Measurements from ENCODE around the gene FOXA1. TPM values are rescaled to one million over a fixed set of nuclear protein-coding genes. Genes with fewer than 3 reads are reported as not detected.

FOXA1 gene
- not detected in 2 replicates for total RNA-seq (2014; rRNA removed; shearing (Covaris generic))

- in situ Hi-C loops (cut with HindIII; ENCODE audit: low sequenced_read_pairs): no loop called here
Measured at GRCh38 chr14:37594971-37595808, at the start of gene FOXA1, which contains the start of gene TTC6. TSS of gene FOXA1 (minus strand) at chr14:37595249. CDS start at chr14:37594972, 277 bp downstream. TSS of gene TTC6 (plus strand) at chr14:37595629. CDS start at chr14:37622065, 26,436 bp downstream.

DNA sequence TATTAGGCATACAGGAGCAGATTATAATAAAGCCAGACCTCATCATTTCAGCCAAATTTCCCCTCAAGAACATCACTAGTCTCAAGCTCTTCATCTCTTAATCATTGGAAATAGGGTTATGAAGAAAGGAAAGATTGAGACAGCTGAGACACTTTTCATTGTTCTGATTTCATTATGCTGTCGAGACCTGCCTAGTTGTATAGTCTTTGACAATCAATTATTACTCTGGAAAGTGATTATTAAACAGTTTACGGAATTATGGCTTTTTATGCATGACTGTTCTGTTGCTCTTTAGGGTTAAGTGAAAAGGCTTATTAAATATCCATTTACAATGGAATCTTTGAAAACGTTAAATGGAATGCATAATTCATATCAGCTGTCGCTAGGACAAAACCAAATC, 48.7 kb upstream of the FOXA1 start:
- DNase-seq (ENCODE audit: low spot score): no peak
- in situ Hi-C loops (cut with HindIII; ENCODE audit: low sequenced_read_pairs): no loop called here

More at GRCh38 chr14:37594971-37595808, at the start of gene FOXA1, which contains the start of gene TTC6:
- DNase-seq (ENCODE audit: low spot score): no peak

DNA sequence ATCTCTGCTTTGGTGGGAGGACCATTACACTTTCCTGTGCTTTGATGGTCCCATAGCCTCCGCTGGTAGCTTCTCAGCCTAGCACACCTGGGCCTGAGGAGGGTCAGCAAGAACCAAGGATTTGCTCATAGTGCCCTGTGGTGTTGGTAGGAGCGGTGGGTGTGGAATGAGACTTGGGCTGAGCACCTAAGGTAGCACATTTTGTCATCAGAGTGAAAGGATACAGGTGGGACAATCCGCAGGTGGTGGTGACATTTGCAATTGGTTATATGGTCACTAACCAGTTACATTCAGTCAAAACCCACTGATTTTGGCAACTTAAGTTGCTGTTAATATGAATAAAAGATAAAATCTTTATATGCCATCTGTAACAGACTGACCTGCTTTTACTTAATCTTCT, 47.1 kb upstream of the FOXA1 start:
- no peak for DNase-seq (ENCODE audit: low spot score)
- in situ Hi-C loops (cut with HindIII; ENCODE audit: low sequenced_read_pairs): no loop called here

DNA sequence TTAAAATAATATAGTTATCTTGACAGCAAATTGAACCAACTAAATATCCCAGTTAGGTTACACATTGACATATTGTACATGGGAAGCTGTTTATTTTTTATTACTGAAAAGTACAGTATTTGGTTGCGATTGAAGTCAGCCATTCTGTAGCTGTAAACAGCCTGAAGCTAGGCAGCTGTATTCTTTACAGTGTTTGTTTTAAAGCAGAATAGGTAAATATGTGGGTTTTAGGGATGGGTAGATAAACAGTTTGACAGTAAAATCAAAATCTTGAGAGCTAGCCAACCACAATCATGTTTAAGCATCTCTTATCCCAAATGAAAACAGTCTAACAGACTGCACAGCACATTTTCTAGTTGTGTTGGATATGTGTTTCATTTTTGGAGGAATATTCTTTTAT, 46.1 kb upstream of the FOXA1 start:
- DNase-seq (ENCODE audit: low spot score): no peak
- in situ Hi-C loops (cut with HindIII; ENCODE audit: low sequenced_read_pairs): no loop called here

- in situ Hi-C loops (cut with HindIII; ENCODE audit: low sequenced_read_pairs): no loop called here
- DNase-seq (ENCODE audit: low spot score): no peak
Measured at GRCh38 chr14:37638599-37638998, 43.5 kb upstream of the FOXA1 start.

- in situ Hi-C loops (cut with HindIII; ENCODE audit: low sequenced_read_pairs): no loop called here
- no peak for DNase-seq (ENCODE audit: low spot score)
Measured at GRCh38 chr14:37637341-37637740, 42.3 kb upstream of the FOXA1 start.

DNA sequence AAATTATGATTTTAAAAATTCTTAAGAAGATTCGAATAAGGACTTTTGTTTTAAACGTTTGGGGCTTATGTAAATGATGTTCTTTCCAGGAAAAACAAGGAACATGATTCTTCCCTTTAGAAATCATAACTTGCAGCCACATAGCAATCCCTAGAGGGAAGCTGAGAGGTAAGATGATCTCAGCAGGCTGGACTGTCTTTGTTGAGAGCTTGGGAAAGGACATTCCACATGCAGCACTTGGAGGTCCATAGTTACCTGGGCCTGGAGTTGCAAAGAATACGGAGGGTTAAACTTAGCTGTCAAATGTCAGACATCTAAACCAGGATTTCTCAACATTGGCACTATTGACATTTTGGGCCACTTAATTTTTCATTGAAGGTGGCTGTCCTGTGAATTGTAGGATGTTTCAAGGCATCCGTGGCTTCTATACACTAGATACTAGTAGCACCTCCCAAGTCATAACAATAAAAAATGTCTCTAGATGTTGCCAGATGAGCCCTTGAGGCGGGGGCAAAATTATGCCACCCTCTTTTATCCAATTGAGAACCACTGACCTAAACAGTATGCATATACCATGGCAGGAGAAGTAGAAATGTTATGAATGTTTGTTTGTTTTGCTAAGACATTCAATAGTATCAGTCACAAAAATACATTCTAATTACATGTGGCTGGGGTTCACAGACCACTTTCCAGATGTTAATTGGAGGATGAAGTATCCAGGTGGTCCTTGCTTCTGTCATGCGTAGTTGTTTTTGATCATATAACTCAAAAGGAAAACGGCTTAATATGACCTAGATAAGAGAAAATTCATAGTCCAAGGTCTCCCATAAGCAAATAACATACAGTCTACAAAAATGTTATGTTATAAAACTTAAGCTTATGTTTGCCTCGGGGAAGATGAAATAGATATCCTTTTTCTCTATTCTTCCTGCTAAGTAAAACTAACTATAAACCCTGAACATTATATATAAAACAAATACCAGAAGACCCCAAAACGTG, 30.8 kb upstream of the FOXA1 start:
- in situ Hi-C loops (cut with HindIII; ENCODE audit: low sequenced_read_pairs): no loop called here
- no peak for DNase-seq (ENCODE audit: low spot score)

DNA sequence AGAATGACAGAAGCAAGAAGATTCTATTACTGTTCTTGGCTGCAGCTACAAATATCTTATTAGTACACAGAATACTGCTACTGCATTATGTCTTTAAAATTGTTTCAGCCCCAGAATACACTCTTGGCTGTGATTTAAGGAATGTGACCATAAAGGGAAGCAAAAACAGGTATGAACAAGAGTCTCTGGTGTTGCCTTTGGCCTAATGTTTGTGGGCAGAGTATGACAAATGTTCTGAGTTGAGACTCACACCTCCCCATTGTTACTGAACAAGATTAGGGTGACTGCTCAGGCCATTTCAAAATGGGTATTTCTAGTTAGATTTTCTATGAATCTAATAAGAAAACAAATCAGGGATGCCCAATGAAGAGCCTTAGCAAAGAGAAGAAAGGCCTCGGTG, 28.9 kb upstream of the FOXA1 start:
- in situ Hi-C loops (cut with HindIII; ENCODE audit: low sequenced_read_pairs): no loop called here

GRCh38 chr14:37623426-37623951, 28.4 kb upstream of the FOXA1 start:
- DNase-seq (ENCODE audit: low spot score): no peak
- in situ Hi-C loops (cut with HindIII; ENCODE audit: low sequenced_read_pairs): no loop called here

More for the DNA sequence above, 28.9 kb upstream of the FOXA1 start:
- DNase-seq (ENCODE audit: low spot score): no peak

- DNase-seq (ENCODE audit: low spot score): no peak
- in situ Hi-C loops (cut with HindIII; ENCODE audit: low sequenced_read_pairs): no loop called here
Measured at GRCh38 chr14:37622231-37622923, 27.3 kb upstream of the FOXA1 start.

GRCh38 chr14:37620856-37621255, 25.8 kb upstream of the FOXA1 start:
- DNase-seq (ENCODE audit: low spot score): no peak
- in situ Hi-C loops (cut with HindIII; ENCODE audit: low sequenced_read_pairs): no loop called here

DNA sequence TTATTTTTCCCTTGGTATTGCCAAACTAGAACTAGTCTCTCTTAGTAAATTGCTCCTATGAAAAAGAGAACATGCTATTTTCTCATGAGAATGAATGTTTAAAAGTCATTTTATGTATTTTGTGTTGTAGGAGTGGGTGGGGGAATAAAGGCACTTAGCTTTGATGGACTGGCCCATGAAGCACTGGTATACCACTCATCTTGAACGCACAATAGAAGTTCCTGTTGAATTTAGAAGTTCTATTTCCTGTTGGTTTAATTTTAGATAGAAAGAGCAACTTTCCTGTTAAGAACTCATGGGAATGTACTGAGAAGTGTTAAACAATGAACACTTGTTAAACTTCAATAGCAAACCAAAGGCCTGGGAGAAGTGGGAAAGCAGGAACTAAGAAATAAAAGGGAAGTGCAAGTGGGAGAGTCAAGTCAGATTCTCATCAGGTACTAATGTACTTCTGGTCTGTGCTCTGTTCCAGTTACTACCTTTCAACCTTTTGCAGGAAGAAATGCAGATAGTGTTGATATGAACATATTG, 23.5 kb upstream of the FOXA1 start:
- in situ Hi-C loops (cut with HindIII; ENCODE audit: low sequenced_read_pairs): no loop called here
- DNase-seq (ENCODE audit: low spot score): no peak

DNA sequence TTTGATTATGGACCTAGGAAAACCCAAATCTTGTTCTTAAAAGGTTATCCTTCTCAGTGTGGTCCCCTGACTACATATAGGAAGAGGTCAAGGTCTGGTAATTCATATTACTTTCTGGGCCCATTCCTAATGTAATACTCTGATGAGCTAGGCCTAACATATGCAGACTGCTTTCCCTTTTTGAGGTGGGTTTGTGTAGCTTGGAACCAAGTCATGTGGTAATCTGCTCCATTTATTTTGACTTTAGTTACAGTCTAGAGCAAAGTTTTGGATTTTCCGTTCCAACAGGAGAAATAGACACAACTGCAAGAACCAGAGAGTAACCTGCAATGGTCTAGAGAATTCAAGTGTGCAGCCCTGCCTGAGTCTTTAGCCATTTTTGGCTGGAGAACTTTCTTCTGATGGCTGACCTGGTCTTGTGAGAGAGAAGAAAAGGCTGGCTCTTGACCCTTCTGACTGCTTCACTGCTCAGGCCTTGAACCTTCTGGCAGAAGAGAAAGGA, 22.9 kb upstream of the FOXA1 start:
- in situ Hi-C loops (cut with HindIII; ENCODE audit: low sequenced_read_pairs): no loop called here
- DNase-seq (ENCODE audit: low spot score): no peak

DNA sequence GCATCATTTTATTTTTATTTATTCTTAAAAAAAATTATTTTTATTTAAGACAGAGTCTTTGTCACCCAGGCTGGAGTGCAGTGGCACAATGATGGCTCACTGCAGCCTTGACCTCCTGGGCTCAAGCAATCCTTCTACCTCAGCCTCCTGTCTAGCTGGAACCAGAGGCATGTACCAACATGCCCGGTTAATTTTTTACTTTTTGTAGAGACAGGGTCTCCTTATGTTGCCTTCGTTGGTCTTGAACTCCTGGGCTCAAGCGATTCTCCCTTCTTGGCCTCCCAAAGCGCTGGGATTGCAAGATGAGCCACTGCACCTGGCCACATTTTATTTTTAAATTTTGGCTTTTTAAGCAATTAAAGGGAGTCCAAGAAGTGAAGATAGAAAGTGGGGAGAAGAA, 21.8 kb upstream of the FOXA1 start:
- DNase-seq (ENCODE audit: low spot score): no peak
- in situ Hi-C loops (cut with HindIII; ENCODE audit: low sequenced_read_pairs): no loop called here

DNA sequence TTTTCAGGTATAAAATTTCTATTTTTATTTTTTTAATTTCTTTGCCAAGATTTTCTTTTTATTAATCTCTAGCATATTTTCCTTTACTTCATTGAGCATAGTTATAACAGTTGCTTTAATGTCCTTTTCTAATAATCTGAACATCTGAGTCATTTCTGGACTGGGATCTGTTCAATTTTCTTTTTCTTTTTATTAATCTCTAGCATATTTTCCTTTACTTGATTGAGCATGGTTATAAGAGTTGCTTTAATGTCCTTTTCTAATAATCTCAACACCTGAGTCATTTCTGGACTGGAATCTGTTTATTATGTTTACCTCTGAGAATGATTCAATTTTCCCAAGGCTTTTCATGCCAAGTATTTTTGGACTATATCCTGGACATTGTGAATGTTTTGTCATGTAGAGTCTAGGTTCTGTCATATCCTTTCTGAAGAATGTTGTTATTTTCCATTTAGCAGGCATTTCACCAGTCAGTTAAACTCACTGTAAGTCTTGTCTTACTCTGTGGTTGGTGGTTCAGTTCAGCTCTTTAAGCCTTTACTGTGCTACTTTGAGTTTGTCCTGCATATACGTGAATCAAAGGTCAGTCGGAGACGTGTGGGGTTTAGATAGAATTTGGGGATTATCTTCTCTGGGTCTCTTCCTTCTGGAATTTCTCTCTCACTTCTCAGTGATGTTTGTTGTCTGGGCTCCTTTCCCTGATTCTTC, 20.7 kb upstream of the FOXA1 start:
- in situ Hi-C loops (cut with HindIII; ENCODE audit: low sequenced_read_pairs): no loop called here
- no peak for DNase-seq (ENCODE audit: low spot score)

DNA sequence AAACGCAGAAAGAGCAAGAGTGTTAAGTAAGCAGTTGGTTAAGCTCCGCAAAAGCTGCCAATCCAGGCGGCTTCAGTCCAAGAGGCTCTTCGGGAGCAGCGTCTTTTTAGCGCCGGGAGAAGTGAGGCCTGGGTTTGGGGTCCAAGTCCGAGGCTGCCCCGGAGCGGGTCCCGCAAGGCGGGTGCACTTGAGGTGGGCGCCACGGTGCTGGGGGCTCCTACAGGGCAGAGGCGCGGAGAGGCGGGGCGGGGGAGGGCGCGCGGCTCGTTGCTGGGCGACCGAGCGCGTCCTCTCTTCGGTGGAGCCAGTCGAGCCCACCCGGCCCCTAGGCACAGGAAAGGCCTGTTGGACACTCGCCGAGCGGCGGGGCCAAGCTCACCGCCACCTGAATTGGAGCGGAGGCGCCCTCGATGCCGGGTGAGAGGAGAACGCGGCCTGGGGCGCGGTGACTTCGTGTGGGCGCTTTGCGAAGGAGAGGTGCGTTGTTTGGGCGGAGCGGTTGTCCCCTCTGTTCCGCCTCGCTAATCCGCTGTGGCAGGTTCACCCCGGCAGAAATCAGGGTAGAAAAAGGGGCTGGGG, 16.0 kb upstream of the FOXA1 start:
- in situ Hi-C loops (cut with HindIII; ENCODE audit: low sequenced_read_pairs): no loop called here
- DNase-seq (ENCODE audit: low spot score): no peak

DNA sequence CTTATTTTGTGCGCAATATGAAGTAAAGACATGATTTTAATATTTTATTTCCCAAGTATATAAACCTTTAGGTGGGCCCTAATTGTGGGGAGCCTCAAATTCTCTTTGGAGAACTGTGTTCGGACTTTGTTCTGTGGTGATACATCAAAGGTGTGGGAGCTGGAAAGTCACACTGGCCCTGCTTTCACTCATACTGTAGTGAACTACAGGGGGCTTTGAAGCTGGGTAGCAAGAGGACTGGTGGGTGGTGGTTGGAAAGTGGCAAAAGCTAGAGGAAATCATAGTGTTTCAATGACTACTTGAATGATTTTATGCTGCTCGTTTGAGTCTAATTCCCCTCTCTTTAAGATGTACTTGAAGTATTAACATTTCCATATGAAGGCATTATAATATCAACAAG, 13.6 kb upstream of the FOXA1 start:
- in situ Hi-C loops (cut with HindIII; ENCODE audit: low sequenced_read_pairs): no loop called here
- no peak for DNase-seq (ENCODE audit: low spot score)

GRCh38 chr14:37606678-37607077, 11.6 kb upstream of the FOXA1 start:
- in situ Hi-C loops (cut with HindIII; ENCODE audit: low sequenced_read_pairs): no loop called here
- DNase-seq (ENCODE audit: low spot score): no peak
